Tibial artery (tissue), 4 donors: ENCODE measurements around the gene TRAT1.

Experiments used
- DNase-seq, 2 donors: peaks; one replicate each; pipeline ENCODE4 v3.0.0-alpha.2; 2019
- H3K27ac ChIP-seq, 2 donors: fragments of 200-600 bp; sonication (generic) in 1 of 2; 1 replicate in 1 of 2; 2 replicates in 1 of 2; pipeline ENCODE4 v1.5.1; 2018 to 2019; ENCODE audit warnings: mild to moderate bottlenecking in 1 of 2
- H3K27me3 ChIP-seq, 2 donors: fragments of 200-600 bp; sonication (generic) in 1 of 2; one replicate each; pipeline versions ENCODE4 v1.5.1 to v1.6.0; 2016 to 2019
- H3K36me3 ChIP-seq, 3 donors: fragments of 200-600 bp; sonication (generic) in 2 of 3; one replicate each; pipeline ENCODE4 v1.5.1; 2016 to 2019; ENCODE audit warnings: mild to moderate bottlenecking in 2 of 3
- H3K4me1 ChIP-seq, 4 donors: fragments of 200-600 bp; sonication (generic) in 2 of 4; 1 replicate in 3 of 4; 2 replicates in 1 of 4; pipeline ENCODE4 v1.5.1; 2016 to 2019
- H3K4me3 ChIP-seq, 2 donors: fragments of 200-600 bp; sonication (generic) in 1 of 2; 1 replicate in 1 of 2; 2 replicates in 1 of 2; pipeline ENCODE4 v1.5.1; 2018 to 2019; ENCODE audit warnings: mild to moderate bottlenecking in 2 of 2
- H3K9me3 ChIP-seq, 3 donors: fragments of 200-600 bp; sonication (generic) in 1 of 3; one replicate each; pipeline ENCODE4 v1.5.1; 2016 to 2019
- intact Hi-C: fragments of 100-400 bp; cut with DNase I; formaldehyde crosslinking; loops from one replicate; pipeline ENCODE4 v1.15.0; 2023; ENCODE audit warnings: low total_unique reads
- TF ChIP-seq, protein P1 (sequence below), 2 experiments: fragments of 200-600 bp in 1 of 2; fragments of 450-650 bp in 1 of 2; IDR thresholded peaks; one replicate each; pipeline ENCODE4 v1.5.1; 2017 to 2019; ENCODE audit warnings: antibody characterized with exemption in 2 of 2, mild to moderate bottlenecking in 1 of 2, moderate library complexity in 1 of 2

TRAT1 gene

DNA sequence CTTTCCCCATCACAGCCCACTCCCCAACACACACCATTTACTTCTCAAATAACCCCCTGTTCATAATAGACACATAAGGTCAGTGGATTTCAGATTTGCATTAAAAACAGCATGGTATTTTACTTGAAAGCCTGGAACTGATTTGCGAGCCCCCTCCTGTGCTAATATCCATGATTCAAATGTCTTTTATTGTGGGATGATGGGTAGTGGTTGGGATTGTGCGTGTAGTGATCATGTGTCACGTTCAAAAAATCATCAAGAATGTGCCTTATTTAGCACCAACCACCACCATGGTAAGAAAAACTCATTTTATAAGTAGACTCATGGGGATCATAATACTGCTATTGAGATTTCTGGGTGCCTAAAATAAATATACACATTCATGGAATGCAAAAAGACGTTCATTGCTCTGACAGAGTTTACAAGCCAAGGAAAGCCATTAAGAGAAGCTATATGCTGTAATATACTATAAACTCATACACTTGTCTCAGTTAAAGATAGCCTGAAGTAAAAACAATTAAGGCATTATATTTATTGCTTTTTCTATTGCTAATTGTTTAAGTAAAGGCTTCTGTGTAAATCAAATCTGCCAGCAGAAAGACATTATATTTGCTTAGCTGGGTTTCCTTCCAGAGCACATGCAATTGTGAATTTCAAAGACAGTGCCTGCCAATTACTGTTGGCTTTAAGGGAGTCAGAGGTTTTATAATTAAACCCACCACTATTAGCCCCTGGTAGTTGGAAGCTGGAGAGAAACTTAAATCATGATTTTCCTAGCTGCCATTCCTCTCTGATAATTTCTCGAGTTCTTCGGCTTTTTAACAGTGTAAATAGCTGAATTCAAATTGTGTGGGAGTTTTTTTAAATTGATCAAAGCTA lies 4.0 kb downstream of the TRAT1 start:
- TF ChIP-seq, protein P1, sequence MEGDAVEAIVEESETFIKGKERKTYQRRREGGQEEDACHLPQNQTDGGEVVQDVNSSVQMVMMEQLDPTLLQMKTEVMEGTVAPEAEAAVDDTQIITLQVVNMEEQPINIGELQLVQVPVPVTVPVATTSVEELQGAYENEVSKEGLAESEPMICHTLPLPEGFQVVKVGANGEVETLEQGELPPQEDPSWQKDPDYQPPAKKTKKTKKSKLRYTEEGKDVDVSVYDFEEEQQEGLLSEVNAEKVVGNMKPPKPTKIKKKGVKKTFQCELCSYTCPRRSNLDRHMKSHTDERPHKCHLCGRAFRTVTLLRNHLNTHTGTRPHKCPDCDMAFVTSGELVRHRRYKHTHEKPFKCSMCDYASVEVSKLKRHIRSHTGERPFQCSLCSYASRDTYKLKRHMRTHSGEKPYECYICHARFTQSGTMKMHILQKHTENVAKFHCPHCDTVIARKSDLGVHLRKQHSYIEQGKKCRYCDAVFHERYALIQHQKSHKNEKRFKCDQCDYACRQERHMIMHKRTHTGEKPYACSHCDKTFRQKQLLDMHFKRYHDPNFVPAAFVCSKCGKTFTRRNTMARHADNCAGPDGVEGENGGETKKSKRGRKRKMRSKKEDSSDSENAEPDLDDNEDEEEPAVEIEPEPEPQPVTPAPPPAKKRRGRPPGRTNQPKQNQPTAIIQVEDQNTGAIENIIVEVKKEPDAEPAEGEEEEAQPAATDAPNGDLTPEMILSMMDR (IDR thresholded peaks at IDR 0.05): no peak
- Histone ChIP-seq H3K36me3 (no peaks in the 10 kb centered on the region), H3K4me3 (no peak overlapping the region), H3K4me1 (no peaks in the 10 kb centered on the region), H3K27me3 (no peaks in the 10 kb centered on the region), H3K27ac (no peak overlapping the region), H3K9me3 (no peaks in the 10 kb centered on the region)
- no peak for DNase-seq
- intact Hi-C loops: no loop called here

DNA sequence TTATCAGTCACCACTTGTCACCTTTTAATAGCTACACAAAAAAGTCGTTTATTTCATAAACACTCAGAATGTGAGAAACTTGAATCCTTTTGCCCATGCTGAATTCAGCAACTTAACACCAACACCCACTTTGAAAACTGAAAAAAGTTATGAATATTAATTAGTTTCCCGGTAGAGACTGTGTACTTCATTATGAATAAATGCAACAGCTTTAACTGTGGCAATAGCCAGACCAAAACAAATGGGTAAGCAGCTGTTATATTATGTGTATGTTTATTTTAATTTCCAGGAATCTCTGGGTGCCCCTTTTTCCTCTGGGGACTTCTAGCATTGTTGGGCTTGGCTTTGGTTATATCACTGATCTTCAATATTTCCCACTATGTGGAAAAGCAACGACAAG lies 7.8 kb downstream of the TRAT1 start:
- Histone ChIP-seq H3K27ac (no peak overlapping the region), H3K36me3 (no peaks in the 10 kb centered on the region), H3K27me3 (no peaks in the 10 kb centered on the region), H3K4me3 (no peak overlapping the region), H3K9me3 (no peaks in the 10 kb centered on the region), H3K4me1 (no peaks in the 10 kb centered on the region)
- DNase-seq: no peak
- TF ChIP-seq, protein P1 (IDR thresholded peaks at IDR 0.05): no peak
- intact Hi-C loops: no loop called here

DNA sequence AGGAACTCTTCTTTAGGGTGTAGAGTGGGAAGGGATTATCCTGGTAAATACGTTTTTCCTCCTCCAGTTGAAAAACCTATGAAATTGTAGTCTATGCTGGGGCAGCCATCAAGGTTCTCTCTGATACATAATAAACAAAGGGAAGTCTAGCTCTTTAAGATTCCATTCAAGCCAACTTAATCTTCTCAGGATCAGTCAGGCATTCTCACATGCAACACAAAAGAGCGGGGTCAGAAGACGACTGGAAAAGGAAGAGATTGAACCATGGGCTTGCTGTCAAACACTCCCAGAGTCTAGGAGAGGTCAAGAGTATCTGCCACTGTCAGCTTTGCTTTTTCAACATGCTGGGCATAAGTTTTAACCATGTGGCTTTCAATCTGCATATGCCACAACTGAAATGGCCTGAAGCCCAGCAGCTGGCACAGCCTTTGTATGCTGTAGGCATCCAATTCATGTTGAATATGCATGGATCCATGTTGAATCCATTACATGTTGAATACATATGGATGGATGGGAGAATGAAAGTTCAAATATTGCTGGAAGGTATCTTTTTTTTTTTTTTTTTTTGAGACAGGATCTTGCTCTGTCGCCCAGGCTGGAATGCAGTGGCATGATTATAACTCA lies 8.5 kb downstream of the TRAT1 start:
- no peak for DNase-seq
- TF ChIP-seq, protein P1 (IDR thresholded peaks at IDR 0.05): no peak
- Histone ChIP-seq H3K27ac (no peak overlapping the region), H3K9me3 (no peaks in the 10 kb centered on the region), H3K27me3 (no peaks in the 10 kb centered on the region), H3K4me1 (no peaks in the 10 kb centered on the region), H3K36me3 (no peaks in the 10 kb centered on the region), H3K4me3 (no peak overlapping the region)
- intact Hi-C loops: no loop called here

DNA sequence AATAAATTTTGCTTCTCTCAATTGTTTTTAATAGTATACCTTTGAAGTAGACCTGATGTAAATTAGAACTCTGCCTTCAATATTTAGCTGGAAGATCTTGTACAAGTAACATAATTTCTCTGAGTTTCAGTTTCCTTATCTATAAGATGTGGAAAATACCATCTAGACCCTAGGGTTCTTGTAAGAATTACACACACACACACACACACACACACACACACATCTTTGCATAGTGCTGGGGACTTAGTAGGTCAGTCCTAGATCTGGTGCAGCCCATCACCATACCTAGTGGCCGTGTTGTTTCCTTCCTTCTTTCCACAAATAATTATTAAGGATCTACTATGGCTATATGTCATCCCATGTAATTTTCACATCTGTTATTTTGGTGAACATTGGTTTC lies 11.0 kb downstream of the TRAT1 start:
- no peak for DNase-seq
- no peak overlapping the region for H3K27ac ChIP-seq
- no peak overlapping the region for H3K4me3 ChIP-seq
- H3K27me3 ChIP-seq: no peaks in the 10 kb centered on the region
- H3K4me1 ChIP-seq: no peaks in the 10 kb centered on the region
- TF ChIP-seq, protein P1 (IDR thresholded peaks at IDR 0.05): no peak
- intact Hi-C loops: no loop called here
- no peaks in the 10 kb centered on the region for H3K36me3 ChIP-seq
- no peaks in the 10 kb centered on the region for H3K9me3 ChIP-seq

DNA sequence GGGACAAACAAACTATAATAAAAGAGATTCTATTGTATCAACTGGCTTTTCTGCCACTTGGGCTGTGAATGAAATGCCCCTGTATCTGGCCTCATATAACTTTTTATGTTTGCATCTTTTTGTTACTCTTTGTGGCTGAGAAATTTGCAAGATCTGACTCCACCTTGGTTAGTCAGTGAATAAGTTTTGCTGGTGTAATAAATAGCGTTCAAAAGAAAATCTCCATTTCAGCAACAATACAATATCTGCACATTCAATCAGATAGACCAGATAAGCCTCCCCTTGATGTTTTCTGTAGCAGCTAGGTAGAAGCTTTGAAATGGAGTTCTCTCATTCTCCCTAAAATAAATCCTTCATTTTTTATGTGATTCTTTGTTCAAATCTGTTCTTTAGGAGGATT lies 12.0 kb downstream of the TRAT1 start:
- H3K27ac ChIP-seq: no peak overlapping the region

More for the DNA sequence above, 12.0 kb downstream of the TRAT1 start:
- intact Hi-C loops: no loop called here
- TF ChIP-seq, protein P1 (IDR thresholded peaks at IDR 0.05): no peak
- H3K4me3 ChIP-seq: no peak overlapping the region
- no peaks in the 10 kb centered on the region for H3K9me3 ChIP-seq
- no peaks in the 10 kb centered on the region for H3K36me3 ChIP-seq
- no peak for DNase-seq
- H3K4me1 ChIP-seq: no peaks in the 10 kb centered on the region
- no peaks in the 10 kb centered on the region for H3K27me3 ChIP-seq
